Nephron progenitor cell (in vitro differentiated cells): ENCODE results near the gene SHC3.

Experiments
- DNase-seq: peaks from one replicate; pipeline ENCODE4 v3.0.0; 2021
- H3K27ac Mint-ChIP-seq: 2 replicates; pipeline ENCODE4 v1.8.0; 2021; ENCODE audit warnings: mild to moderate bottlenecking, moderate library complexity, mixed read lengths
- H3K27me3 Mint-ChIP-seq: 2 replicates; pipeline ENCODE4 v1.8.0; 2021; ENCODE audit warnings: mild to moderate bottlenecking, low read depth, mixed read lengths; ENCODE audit not compliant: poor library complexity
- H3K36me3 Mint-ChIP-seq: 2 replicates; pipeline ENCODE4 v1.8.0; 2021; ENCODE audit warnings: low read depth, mixed read lengths
- H3K4me1 Mint-ChIP-seq: 2 replicates; pipeline ENCODE4 v1.8.0; 2021; ENCODE audit warnings: mixed read lengths
- H3K4me3 Mint-ChIP-seq: 2 replicates; pipeline ENCODE4 v1.8.0; 2021; ENCODE audit warnings: mild to moderate bottlenecking, moderate library complexity, mixed read lengths
- H3K9me3 Mint-ChIP-seq: 2 replicates; pipeline ENCODE4 v1.8.0; 2021; ENCODE audit warnings: mild to moderate bottlenecking, moderate library complexity, mixed read lengths
- CTCF ChIP-seq: fragments of 200-600 bp; sonication (generic); IDR thresholded peaks from 2 replicates; pipeline ENCODE4 v1.5.0; 2021; ENCODE audit warnings: antibody characterized with exemption

SHC3 gene

GRCh38 chr9:89053301-89053700 lies 125.3 kb downstream of the SHC3 start:
- Mint-ChIP-seq H3K27me3 (peaks cover 4% of the 10 kb centered on the region), H3K9me3 (peaks cover under 1% of the 10 kb centered on the region), H3K4me1 (no peaks in the 10 kb centered on the region), H3K4me3 (no peak overlapping the region), H3K36me3 (peaks cover 2% of the 10 kb centered on the region), H3K27ac (no peak overlapping the region)
- no peak for TF ChIP-seq CTCF
- no peak for DNase-seq

- no peak overlapping the region for H3K27ac Mint-ChIP-seq
- H3K27me3 Mint-ChIP-seq, result peaks cover 4% of the 10 kb centered on the region
- peaks cover 3% of the 10 kb centered on the region for H3K9me3 Mint-ChIP-seq
- H3K36me3 Mint-ChIP-seq, result peaks cover 5% of the 10 kb centered on the region
- H3K4me3 Mint-ChIP-seq, result no peak overlapping the region
- DNase-seq, result no peak
- H3K4me1 Mint-ChIP-seq, result no peaks in the 10 kb centered on the region
- TF ChIP-seq CTCF, result no peak
Observed at GRCh38 chr9:89052470-89053097, 126.0 kb downstream of the SHC3 start.

GRCh38 chr9:89051421-89052025 lies 127.1 kb downstream of the SHC3 start:
- Mint-ChIP-seq H3K4me3 (no peak overlapping the region), H3K9me3 (peaks cover 3% of the 10 kb centered on the region), H3K27me3 (peaks cover 4% of the 10 kb centered on the region), H3K27ac (no peak overlapping the region), H3K4me1 (no peaks in the 10 kb centered on the region), H3K36me3 (peaks cover 5% of the 10 kb centered on the region)
- no peak for TF ChIP-seq CTCF
- no peak for DNase-seq

GRCh38 chr9:89049646-89050045 lies 129.0 kb downstream of the SHC3 start:
- no peak overlapping the region for H3K27ac Mint-ChIP-seq
- DNase-seq, result no peak
- TF ChIP-seq CTCF, result no peak
- peaks cover 3% of the 10 kb centered on the region for H3K9me3 Mint-ChIP-seq
- peaks cover 4% of the 10 kb centered on the region for H3K27me3 Mint-ChIP-seq
- H3K4me1 Mint-ChIP-seq, result no peaks in the 10 kb centered on the region
- peaks cover 5% of the 10 kb centered on the region for H3K36me3 Mint-ChIP-seq
- H3K4me3 Mint-ChIP-seq, result no peak overlapping the region

- peaks cover 4% of the 10 kb centered on the region for H3K27me3 Mint-ChIP-seq
- peaks cover 5% of the 10 kb centered on the region for H3K36me3 Mint-ChIP-seq
- H3K4me3 Mint-ChIP-seq, result no peak overlapping the region
- no peaks in the 10 kb centered on the region for H3K4me1 Mint-ChIP-seq
- H3K9me3 Mint-ChIP-seq, result peaks cover 3% of the 10 kb centered on the region
- no peak for DNase-seq
- no peak overlapping the region for H3K27ac Mint-ChIP-seq
- no peak for TF ChIP-seq CTCF
Observed at GRCh38 chr9:89048616-89049015, 130.0 kb downstream of the SHC3 start.

- Mint-ChIP-seq H3K27ac (no peak overlapping the region), H3K4me3 (no peak overlapping the region), H3K36me3 (peaks cover 5% of the 10 kb centered on the region), H3K27me3 (peaks cover 4% of the 10 kb centered on the region), H3K9me3 (peaks cover 3% of the 10 kb centered on the region), H3K4me1 (no peaks in the 10 kb centered on the region)
- no peak for TF ChIP-seq CTCF
- DNase-seq, result no peak
Observed at GRCh38 chr9:89047667-89048066, 131.0 kb downstream of the SHC3 start.
